ENCODE data around the gene SLC19A1.
"Not testable (repeated sequence)": the region's sequence is repeated elsewhere in the genome, so short reads cannot be mapped to it uniquely, and the experiment has no call there.

SLC19A1 gene

GRCh38 chr21:45503226-45503625 lies 39.0 kb downstream of the SLC19A1 start:
- not testable (repeated sequence) for DNase-seq

- DNase-seq: no peak
Measured at GRCh38 chr21:45502600-45502999, 39.6 kb downstream of the SLC19A1 start.

- DNase-seq: no peak
Measured at GRCh38 chr21:45502006-45502345, 40.3 kb downstream of the SLC19A1 start.

- not testable (repeated sequence) for DNase-seq
Measured at GRCh38 chr21:45501081-45502005, 40.9 kb downstream of the SLC19A1 start.

GRCh38 chr21:45499970-45500577 lies 42.2 kb downstream of the SLC19A1 start:
- no peak for DNase-seq

GRCh38 chr21:45499201-45499750 lies 43.0 kb downstream of the SLC19A1 start:
- DNase-seq: no peak

- DNase-seq: no peak
Measured at GRCh38 chr21:45498646-45499000, 43.6 kb downstream of the SLC19A1 start.

GRCh38 chr21:45497846-45498645 lies 44.2 kb downstream of the SLC19A1 start:
- DNase-seq: no peak

- no peak for DNase-seq
Measured at GRCh38 chr21:45496968-45497845, 45.0 kb downstream of the SLC19A1 start.

GRCh38 chr21:45496151-45496967 lies 45.9 kb downstream of the SLC19A1 start:
- no peak for DNase-seq

GRCh38 chr21:45494851-45495680 lies 47.2 kb downstream of the SLC19A1 start:
- DNase-seq: no peak

- DNase-seq: no peak
Measured at GRCh38 chr21:45494135-45494850, 47.9 kb downstream of the SLC19A1 start.

- DNase-seq: no peak
Measured at GRCh38 chr21:45493401-45494001, 48.7 kb downstream of the SLC19A1 start.

GRCh38 chr21:45492765-45493164 lies 49.5 kb downstream of the SLC19A1 start:
- no peak for DNase-seq

- no peak for DNase-seq
Measured at GRCh38 chr21:45491623-45492022, 50.6 kb downstream of the SLC19A1 start.

- DNase-seq: no peak
Measured at GRCh38 chr21:45491056-45491455, 51.2 kb downstream of the SLC19A1 start.

GRCh38 chr21:45490049-45490731 lies 52.0 kb downstream of the SLC19A1 start:
- DNase-seq: no peak

- DNase-seq: no peak
Measured at GRCh38 chr21:45489722-45489982, 52.6 kb downstream of the SLC19A1 start.

All from MV-4-11 (cell line).